Cardiac fibroblast (primary cell): ENCODE results near the gene REP15.

Experiments used
- DNase-seq, 2 donors: peaks; one replicate each; pipeline versions ENCODE4 v3.0.0 to v3.0.0-alpha.2; 2010; ENCODE audit warnings: low read depth in 2 of 2
- H3K4me3 ChIP-seq, 2 donors: replicated peaks in 1 of 2; 1 replicate in 1 of 2; 2 replicates in 1 of 2; pipeline ENCODE4 v1.5.1; 2011; ENCODE audit warnings: low read depth in 2 of 2, low read length in 2 of 2, mild to moderate bottlenecking in 2 of 2, moderate library complexity in 1 of 2
- TF ChIP-seq, protein P1 (sequence below): IDR thresholded peaks from one replicate; pipeline ENCODE4 v1.5.1; 2011; ENCODE audit warnings: low read depth, mild to moderate bottlenecking, low read length, inconsistent platforms

REP15 gene

GRCh38 chr12:27665704-27666103 lies 30.5 kb upstream of the REP15 start:
- TF ChIP-seq, protein P1, sequence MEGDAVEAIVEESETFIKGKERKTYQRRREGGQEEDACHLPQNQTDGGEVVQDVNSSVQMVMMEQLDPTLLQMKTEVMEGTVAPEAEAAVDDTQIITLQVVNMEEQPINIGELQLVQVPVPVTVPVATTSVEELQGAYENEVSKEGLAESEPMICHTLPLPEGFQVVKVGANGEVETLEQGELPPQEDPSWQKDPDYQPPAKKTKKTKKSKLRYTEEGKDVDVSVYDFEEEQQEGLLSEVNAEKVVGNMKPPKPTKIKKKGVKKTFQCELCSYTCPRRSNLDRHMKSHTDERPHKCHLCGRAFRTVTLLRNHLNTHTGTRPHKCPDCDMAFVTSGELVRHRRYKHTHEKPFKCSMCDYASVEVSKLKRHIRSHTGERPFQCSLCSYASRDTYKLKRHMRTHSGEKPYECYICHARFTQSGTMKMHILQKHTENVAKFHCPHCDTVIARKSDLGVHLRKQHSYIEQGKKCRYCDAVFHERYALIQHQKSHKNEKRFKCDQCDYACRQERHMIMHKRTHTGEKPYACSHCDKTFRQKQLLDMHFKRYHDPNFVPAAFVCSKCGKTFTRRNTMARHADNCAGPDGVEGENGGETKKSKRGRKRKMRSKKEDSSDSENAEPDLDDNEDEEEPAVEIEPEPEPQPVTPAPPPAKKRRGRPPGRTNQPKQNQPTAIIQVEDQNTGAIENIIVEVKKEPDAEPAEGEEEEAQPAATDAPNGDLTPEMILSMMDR, result no peak
- DNase-seq, result no peak
- no peak overlapping the region for H3K4me3 ChIP-seq

GRCh38 chr12:27666510-27666909 lies 29.7 kb upstream of the REP15 start:
- no peak overlapping the region for H3K4me3 ChIP-seq
- DNase-seq, result no peak
- TF ChIP-seq, protein P1, result no peak

GRCh38 chr12:27667540-27667939 lies 28.7 kb upstream of the REP15 start:
- peak; percentile 82 to 90 for DNase-seq
- no peak overlapping the region for H3K4me3 ChIP-seq
- TF ChIP-seq, protein P1, result no peak

GRCh38 chr12:27672051-27672450 lies 24.2 kb upstream of the REP15 start:
- DNase-seq, result no peak
- TF ChIP-seq, protein P1, result no peak
- no peak overlapping the region for H3K4me3 ChIP-seq

- H3K4me3 ChIP-seq, result no peak overlapping the region
- TF ChIP-seq, protein P1, result no peak
- DNase-seq, result no peak
These were observed 23.6 kb upstream of the REP15 start for GRCh38 chr12:27672643-27673042.

DNA sequence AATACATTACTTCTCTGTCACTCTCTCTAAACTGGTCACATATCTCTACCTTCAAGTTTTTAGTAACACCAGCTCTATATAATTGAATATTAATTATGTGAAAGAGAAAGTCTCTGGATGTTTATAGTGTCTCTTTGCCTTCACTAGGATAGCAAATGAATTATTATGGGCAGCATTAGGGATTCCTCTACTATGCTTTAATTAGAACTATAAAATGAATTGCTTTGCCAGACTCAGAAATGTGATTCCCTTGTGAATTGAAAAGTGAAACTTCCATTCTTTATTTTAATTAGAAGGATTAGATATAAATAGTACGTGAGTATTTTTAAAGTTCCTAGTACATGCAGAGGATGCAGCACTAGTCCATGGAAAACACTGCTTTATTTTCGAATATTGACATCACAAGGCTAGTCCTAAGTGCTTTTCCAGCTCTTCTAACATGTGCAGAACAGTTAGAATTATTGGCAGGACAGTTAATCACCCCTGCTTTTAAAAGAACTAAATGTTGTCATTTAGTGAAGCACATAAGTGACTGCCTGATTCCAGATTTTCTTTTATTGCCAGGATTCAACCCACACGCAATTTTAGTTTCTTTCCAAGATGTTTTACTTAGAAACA lies 23.0 kb upstream of the REP15 start:
- TF ChIP-seq, protein P1, result no peak
- DNase-seq, result no peak
- no peak overlapping the region for H3K4me3 ChIP-seq

DNA sequence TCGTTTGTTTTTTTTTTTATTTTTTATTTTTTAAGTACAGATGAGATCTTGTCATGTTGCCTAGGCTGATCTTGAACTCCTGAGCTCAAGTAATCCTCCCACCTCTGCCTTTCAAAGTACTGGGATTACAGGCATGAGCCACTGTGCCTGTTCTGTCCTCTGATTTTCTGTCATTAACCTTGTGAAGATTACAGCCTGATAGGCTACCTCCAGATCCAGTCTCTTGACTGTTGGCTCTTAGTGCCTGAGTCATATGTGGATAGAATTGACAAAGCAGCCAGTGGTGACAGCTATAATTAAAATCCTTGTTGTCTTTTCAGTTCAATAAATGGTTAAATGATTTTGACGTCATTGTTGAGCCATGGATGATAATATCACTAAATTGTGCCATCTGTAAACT lies 21.3 kb upstream of the REP15 start:
- TF ChIP-seq, protein P1, result no peak
- no peak for DNase-seq
- H3K4me3 ChIP-seq, result no peak overlapping the region
